Nephron (organoid): ENCODE data around the gene TXNDC5.

Experiments used
- H3K27ac Mint-ChIP-seq, 3 experiments: 2 replicates each; pipeline ENCODE4 v1.8.0; 2020; ENCODE audit warnings: mixed read lengths in 3 of 3, mild to moderate bottlenecking in 2 of 3, moderate library complexity in 1 of 3
- H3K27me3 Mint-ChIP-seq: 2 replicates; pipeline ENCODE4 v1.8.0; 2021; ENCODE audit warnings: low read depth, mild to moderate bottlenecking, moderate library complexity, mixed read lengths
- H3K36me3 Mint-ChIP-seq: 2 replicates; pipeline ENCODE4 v1.8.0; 2020; ENCODE audit warnings: low read depth, mixed read lengths
- H3K4me1 Mint-ChIP-seq: 2 replicates; pipeline ENCODE4 v1.8.0; 2020; ENCODE audit warnings: mixed read lengths
- H3K4me3 Mint-ChIP-seq, 3 experiments: 2 replicates each; pipeline ENCODE4 v1.8.0; 2020; ENCODE audit warnings: mild to moderate bottlenecking in 3 of 3, mixed read lengths in 3 of 3, moderate library complexity in 2 of 3
- H3K9me3 Mint-ChIP-seq: 2 replicates; pipeline ENCODE4 v1.8.0; 2020; ENCODE audit warnings: mixed read lengths
- TF ChIP-seq, protein P1 (sequence below), 3 experiments: fragments of 200-600 bp; sonication (generic); IDR thresholded peaks; one replicate each; pipeline ENCODE4 v1.5.0; 2021; ENCODE audit warnings: antibody characterized with exemption in 3 of 3; ENCODE audit not compliant: unreplicated experiment in 3 of 3

TXNDC5 gene

DNA sequence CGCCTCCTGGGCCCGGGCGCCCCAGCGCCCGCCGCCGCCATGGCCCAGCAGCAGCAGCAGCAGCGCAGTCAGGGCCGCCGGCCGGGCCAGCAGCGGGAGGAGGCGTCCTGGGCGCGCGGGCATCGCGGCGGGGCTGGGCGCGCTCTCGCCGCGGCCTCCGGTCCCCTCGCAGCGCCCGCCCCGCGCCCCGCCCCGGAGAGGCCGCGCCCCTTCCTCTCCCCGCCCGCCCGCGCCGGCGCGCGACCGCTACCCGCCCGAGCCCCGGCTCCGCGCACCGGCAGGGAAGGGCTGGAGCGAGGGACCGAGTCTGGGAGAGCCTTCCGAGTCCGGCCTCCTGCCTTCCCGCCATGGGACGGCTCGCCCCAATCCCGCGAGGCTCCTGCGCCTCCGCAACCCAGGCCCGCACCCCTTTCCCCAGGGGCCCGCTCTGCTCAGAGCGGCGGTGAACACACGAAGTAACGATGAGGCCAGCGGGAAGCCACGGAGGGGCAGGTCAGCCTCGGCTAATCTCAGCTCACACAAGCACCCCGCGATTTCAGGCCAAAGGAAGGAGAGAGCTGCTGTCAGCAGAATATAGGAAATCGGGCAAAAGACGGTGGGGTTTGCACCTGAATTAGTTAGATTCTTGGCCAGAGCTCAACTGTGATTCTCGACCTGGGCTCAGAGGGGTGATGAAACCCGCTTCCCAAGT is at the start of gene TXNDC5:
Gene TXNDC5 (minus strand): TSS at position 135 of the 691 bp plus-strand sequence. CDS start 12 bp downstream, at position 123.
- TF ChIP-seq, protein P1, sequence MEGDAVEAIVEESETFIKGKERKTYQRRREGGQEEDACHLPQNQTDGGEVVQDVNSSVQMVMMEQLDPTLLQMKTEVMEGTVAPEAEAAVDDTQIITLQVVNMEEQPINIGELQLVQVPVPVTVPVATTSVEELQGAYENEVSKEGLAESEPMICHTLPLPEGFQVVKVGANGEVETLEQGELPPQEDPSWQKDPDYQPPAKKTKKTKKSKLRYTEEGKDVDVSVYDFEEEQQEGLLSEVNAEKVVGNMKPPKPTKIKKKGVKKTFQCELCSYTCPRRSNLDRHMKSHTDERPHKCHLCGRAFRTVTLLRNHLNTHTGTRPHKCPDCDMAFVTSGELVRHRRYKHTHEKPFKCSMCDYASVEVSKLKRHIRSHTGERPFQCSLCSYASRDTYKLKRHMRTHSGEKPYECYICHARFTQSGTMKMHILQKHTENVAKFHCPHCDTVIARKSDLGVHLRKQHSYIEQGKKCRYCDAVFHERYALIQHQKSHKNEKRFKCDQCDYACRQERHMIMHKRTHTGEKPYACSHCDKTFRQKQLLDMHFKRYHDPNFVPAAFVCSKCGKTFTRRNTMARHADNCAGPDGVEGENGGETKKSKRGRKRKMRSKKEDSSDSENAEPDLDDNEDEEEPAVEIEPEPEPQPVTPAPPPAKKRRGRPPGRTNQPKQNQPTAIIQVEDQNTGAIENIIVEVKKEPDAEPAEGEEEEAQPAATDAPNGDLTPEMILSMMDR (IDR thresholded peaks at IDR 0.05; ENCODE audit: unreplicated experiment in 3 of 3), result no peak
- peaks cover 17% of the 10 kb centered on the region for H3K4me1 Mint-ChIP-seq
- H3K36me3 Mint-ChIP-seq, result no peaks in the 10 kb centered on the region
- H3K9me3 Mint-ChIP-seq, result no peaks in the 10 kb centered on the region
- H3K27ac Mint-ChIP-seq, result peak within 1 kb of the TSS in 2 of 3 experiments; percentile 35 to 77
- H3K27me3 Mint-ChIP-seq, result no peaks in the 10 kb centered on the region
- peak within 1 kb of the TSS; percentile 83 to 93 (median 86) for H3K4me3 Mint-ChIP-seq

DNA sequence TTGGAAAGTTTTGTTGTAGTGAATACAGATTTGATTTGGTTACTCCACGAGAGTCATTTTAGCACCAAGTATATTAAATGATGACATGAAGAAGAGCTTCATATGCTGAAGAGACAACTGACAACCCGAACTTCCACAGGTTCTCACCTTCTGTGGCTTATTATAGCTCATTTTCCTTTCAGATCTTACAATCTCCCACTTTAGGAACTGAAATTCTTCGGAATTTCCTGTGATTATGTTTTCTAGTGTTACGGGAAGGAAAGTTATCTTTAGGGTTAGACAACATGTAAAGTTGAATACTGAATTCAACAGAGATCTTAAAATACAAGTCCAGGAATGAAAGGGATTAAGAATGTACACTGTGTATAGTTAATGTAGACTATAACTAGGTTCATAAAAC is 49.6 kb upstream of the TXNDC5 start:
- Mint-ChIP-seq H3K4me3 (no peak overlapping the region), H3K4me1 (no peaks in the 10 kb centered on the region), H3K36me3 (no peaks in the 10 kb centered on the region), H3K27ac (no peak overlapping the region), H3K9me3 (peaks cover 2% of the 10 kb centered on the region), H3K27me3 (no peaks in the 10 kb centered on the region)
- TF ChIP-seq, protein P1 (IDR thresholded peaks at IDR 0.05; ENCODE audit: unreplicated experiment in 3 of 3), result no peak

DNA sequence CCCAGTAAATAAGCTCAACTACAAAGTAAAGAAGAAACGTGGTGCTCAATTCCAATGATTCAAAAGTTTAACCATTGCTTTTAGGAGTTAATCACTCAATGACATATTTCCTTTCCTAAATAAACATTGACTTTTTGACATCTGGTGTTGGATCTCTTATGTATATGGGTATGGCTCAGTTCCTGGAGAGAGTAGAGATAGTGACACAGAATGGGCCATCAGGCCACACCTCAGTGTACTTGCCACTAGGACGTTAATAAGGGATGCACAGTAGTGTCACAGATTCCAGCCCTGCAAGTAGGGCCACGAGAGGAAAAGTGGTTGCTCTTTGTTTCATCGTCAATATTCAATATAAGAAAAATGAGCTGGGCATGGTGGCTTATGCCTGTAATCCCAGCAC is 48.9 kb upstream of the TXNDC5 start:
- TF ChIP-seq, protein P1 (IDR thresholded peaks at IDR 0.05; ENCODE audit: unreplicated experiment in 3 of 3), result no peak

DNA sequence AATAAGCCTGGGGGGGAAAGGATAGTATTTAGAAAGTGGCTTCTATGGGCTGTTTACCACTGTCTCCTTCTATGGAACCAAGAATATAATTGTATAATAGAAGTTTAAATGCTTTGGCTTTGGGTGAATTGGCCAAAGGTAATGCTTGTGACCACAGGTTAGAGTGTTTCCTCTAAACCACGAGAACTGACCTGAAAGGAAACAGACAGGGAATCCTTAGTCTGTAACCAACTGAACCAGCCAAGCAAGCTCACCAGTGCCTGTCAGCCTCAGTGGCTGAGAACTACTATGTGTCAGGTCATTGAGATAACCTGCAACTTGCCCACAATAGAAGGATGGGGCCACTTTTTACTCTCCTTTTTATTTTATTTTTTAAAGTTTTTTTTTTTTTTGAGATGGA is 47.9 kb upstream of the TXNDC5 start:
- Mint-ChIP-seq H3K4me1 (no peaks in the 10 kb centered on the region), H3K27me3 (no peaks in the 10 kb centered on the region), H3K4me3 (no peak overlapping the region), H3K36me3 (no peaks in the 10 kb centered on the region), H3K27ac (no peak overlapping the region), H3K9me3 (no peaks in the 10 kb centered on the region)
- TF ChIP-seq, protein P1 (IDR thresholded peaks at IDR 0.05; ENCODE audit: unreplicated experiment in 3 of 3), result no peak

More for the DNA sequence above, 48.9 kb upstream of the TXNDC5 start:
- Mint-ChIP-seq H3K27me3 (no peaks in the 10 kb centered on the region), H3K9me3 (peaks cover 2% of the 10 kb centered on the region), H3K27ac (no peak overlapping the region), H3K4me1 (no peaks in the 10 kb centered on the region), H3K4me3 (no peak overlapping the region), H3K36me3 (no peaks in the 10 kb centered on the region)

DNA sequence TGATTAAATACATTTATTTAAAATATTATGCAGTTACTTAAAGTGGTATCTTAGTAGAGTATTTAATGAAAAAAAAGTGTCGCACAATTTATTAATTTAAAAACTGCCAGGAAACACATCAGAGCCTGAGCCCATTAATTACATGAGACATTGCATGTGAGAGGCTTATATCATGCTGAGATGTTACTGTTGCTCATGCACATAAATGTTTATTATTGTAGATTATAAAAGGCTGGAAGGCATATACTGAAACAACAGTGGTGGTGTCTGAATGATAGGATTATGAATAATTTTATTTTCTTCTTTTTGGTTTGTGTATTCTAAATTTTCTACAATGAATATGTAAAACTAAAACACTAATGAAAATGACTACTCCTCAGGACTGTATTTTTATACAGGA is 45.7 kb upstream of the TXNDC5 start:
- Mint-ChIP-seq H3K36me3 (no peaks in the 10 kb centered on the region), H3K27ac (no peak overlapping the region), H3K27me3 (peaks cover 5% of the 10 kb centered on the region), H3K9me3 (peaks cover 5% of the 10 kb centered on the region), H3K4me1 (no peaks in the 10 kb centered on the region), H3K4me3 (no peak overlapping the region)
- TF ChIP-seq, protein P1 (IDR thresholded peaks at IDR 0.05; ENCODE audit: unreplicated experiment in 3 of 3), result no peak
